Left ventricle myocardium inferior (tissue), 1 donor: ENCODE data around the gene SYT5. TPM values are rescaled to one million over a fixed set of nuclear protein-coding genes. Genes with fewer than 3 reads are reported as not detected.

Experiments used
- DNase-seq: peaks from one replicate; pipeline ENCODE4 v3.0.0-alpha.2; 2020
- H3K27ac ChIP-seq: fragments of 200-600 bp; replicated peaks from 2 replicates; pipeline ENCODE4 v1.8.0; 2021
- H3K27me3 ChIP-seq: fragments of 200-600 bp; 2 replicates; pipeline ENCODE4 v1.8.0; 2021; ENCODE audit warnings: low read depth
- H3K36me3 ChIP-seq: fragments of 200-600 bp; 2 replicates; pipeline ENCODE4 v1.8.0; 2021
- H3K4me1 ChIP-seq: fragments of 200-600 bp; 2 replicates; pipeline ENCODE4 v1.8.0; 2021
- H3K4me3 ChIP-seq: fragments of 200-600 bp; 2 replicates; pipeline ENCODE4 v1.8.0; 2021; ENCODE audit warnings: mild to moderate bottlenecking, moderate library complexity
- H3K9me3 ChIP-seq: fragments of 200-600 bp; replicated peaks from 2 replicates; pipeline ENCODE4 v1.8.0; 2021
- intact Hi-C: fragments of 100-400 bp; cut with micrococcal nuclease; formaldehyde crosslinking; loops from one replicate; pipeline ENCODE4 v1.11.0; 2022
- total RNA-seq: library from RNA; stranded (reverse); fragmentation: NEBNext Ultra II Directional; extraction: Animal tissue kit (Norgen Biotek cat#: 25700); gene quantifications from one replicate; pipeline ENCODE4 v1.2.1, GENCODE V29; 2021
- TF ChIP-seq, protein P1 (sequence below): fragments of 200-600 bp; IDR thresholded peaks from 2 replicates; pipeline ENCODE4 v1.8.0; 2021; ENCODE audit warnings: antibody characterized with exemption, mild to moderate bottlenecking, borderline replicate concordance
- donor health status: DM: no; HTN: yes; CAD: no; lungs with severe emphysema.

Gene SYT5
- total RNA-seq, 1 donor from 2014 or later = not detected

GRCh38 chr19:55224038-55224665 lies 44.1 kb upstream of the SYT5 start:
- Histone ChIP-seq H3K4me1 (peaks cover 21% of the 10 kb centered on the region), H3K4me3 (no peak overlapping the region), H3K36me3 (peaks cover 9% of the 10 kb centered on the region), H3K27me3 (no peaks in the 10 kb centered on the region), H3K9me3 (peaks cover 5% of the 10 kb centered on the region), H3K27ac (no peak overlapping the region)
- TF ChIP-seq, protein P1, sequence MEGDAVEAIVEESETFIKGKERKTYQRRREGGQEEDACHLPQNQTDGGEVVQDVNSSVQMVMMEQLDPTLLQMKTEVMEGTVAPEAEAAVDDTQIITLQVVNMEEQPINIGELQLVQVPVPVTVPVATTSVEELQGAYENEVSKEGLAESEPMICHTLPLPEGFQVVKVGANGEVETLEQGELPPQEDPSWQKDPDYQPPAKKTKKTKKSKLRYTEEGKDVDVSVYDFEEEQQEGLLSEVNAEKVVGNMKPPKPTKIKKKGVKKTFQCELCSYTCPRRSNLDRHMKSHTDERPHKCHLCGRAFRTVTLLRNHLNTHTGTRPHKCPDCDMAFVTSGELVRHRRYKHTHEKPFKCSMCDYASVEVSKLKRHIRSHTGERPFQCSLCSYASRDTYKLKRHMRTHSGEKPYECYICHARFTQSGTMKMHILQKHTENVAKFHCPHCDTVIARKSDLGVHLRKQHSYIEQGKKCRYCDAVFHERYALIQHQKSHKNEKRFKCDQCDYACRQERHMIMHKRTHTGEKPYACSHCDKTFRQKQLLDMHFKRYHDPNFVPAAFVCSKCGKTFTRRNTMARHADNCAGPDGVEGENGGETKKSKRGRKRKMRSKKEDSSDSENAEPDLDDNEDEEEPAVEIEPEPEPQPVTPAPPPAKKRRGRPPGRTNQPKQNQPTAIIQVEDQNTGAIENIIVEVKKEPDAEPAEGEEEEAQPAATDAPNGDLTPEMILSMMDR = no peak
- no peak for DNase-seq
- intact Hi-C loops = no loop called here

DNA sequence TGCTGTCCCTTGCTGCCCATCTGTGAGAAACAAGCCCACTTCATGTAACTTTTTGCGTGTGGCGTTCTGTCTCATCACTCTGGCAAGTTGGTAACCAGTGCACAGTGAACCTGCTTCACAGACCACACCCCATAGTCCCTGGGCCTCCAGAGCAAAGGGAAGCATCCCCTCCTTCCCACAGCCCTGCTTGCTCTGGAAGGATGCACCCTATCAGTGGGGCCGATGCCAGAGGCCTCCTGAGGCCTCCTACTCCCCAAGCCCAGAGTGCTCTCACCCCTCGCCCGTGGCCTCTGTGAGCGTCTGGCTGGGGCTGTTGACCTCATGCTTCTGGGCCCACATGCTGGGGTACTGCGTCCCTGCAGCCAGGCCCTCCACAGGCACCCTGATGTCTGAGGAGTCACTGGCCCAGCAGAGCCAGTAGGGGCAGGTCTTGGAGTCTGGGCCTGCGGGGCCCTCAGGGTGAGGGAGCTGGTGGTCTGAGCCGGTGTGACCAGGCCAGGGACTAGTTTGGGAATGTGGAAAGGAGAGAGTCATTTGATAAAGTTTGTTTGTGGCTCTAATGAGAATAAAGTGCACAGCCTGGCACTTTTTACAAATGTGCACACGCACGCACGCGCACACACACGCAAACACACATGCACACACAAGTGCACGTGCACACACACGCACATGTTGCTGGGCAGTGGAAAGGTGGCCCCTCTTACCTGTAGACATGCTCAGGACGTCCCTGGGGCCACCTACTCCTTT lies 43.4 kb upstream of the SYT5 start:
- intact Hi-C loops = no loop called here
- TF ChIP-seq, protein P1 = no peak
- Histone ChIP-seq H3K9me3 (peaks cover 5% of the 10 kb centered on the region), H3K4me3 (no peak overlapping the region), H3K36me3 (peaks cover 9% of the 10 kb centered on the region), H3K4me1 (peaks cover 14% of the 10 kb centered on the region), H3K27me3 (no peaks in the 10 kb centered on the region), H3K27ac (no peak overlapping the region)
- no peak for DNase-seq

GRCh38 chr19:55220525-55220924 lies 40.4 kb upstream of the SYT5 start:
- DNase-seq = no peak
- TF ChIP-seq, protein P1 = no peak
- Histone ChIP-seq H3K4me3 (no peak overlapping the region), H3K9me3 (peaks cover 5% of the 10 kb centered on the region), H3K4me1 (peaks cover 17% of the 10 kb centered on the region), H3K36me3 (no peaks in the 10 kb centered on the region), H3K27me3 (no peaks in the 10 kb centered on the region), H3K27ac (no peak overlapping the region)
- intact Hi-C loops = no loop called here

DNA sequence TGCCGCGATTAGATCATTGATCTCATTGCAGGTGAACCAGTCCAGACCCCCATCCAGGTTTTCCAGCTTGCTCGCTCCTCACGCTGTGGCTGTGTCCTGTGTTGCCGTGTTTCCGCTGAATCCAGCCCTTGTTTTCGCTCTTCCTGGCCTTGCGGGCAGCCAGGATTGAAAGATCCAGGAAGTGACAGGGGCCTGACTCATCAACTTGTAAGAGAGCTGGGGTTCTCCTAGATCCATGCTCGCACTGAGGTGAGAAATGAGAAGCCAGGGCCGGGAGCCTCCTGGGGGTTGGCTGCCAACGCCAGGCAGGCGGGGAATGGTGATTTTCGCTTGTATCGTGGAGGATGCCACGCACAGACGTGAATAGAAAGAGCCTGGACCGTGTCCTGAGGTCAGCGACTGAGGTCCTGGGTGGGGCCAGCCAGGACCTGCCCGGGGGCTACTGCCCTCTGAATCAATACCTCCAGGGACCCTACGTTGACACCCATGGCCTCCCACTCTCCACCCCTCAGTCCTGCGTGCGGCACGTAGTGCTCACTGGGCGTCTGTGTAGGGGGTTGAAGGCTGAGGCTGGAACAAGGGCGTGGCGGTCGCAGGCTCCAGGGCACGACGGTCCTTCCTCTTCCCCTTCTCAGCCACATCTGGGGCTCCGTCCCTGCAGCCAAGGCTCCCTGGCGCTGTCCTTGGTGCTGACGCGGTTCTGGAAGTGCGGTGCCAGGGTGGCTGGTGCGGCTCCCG lies 36.5 kb upstream of the SYT5 start:
- DNase-seq = peak; percentile 81
- Histone ChIP-seq H3K27ac (peak overlapping the region; percentile 71), H3K9me3 (peaks cover 18% of the 10 kb centered on the region), H3K4me3 (peak overlapping the region; percentile 64), H3K36me3 (no peaks in the 10 kb centered on the region), H3K4me1 (peaks cover 17% of the 10 kb centered on the region), H3K27me3 (no peaks in the 10 kb centered on the region)
- intact Hi-C loops = no loop called here
- TF ChIP-seq, protein P1 = no peak

GRCh38 chr19:55213547-55213946 lies 33.5 kb upstream of the SYT5 start:
- Histone ChIP-seq H3K27me3 (no peaks in the 10 kb centered on the region), H3K4me1 (peaks cover 27% of the 10 kb centered on the region), H3K4me3 (no peak overlapping the region), H3K36me3 (no peaks in the 10 kb centered on the region), H3K27ac (no peak overlapping the region), H3K9me3 (peaks cover 12% of the 10 kb centered on the region)
- intact Hi-C loops = no loop called here
- TF ChIP-seq, protein P1 = no peak
- DNase-seq = no peak
